Mucosa of rectum (tissue), 2 donors: ENCODE data around the gene SEPTIN5.
"Not testable (repeated sequence)": the region's sequence is repeated elsewhere in the genome, so short reads cannot be mapped to it uniquely, and the experiment has no call there.

Experiments
- H3K27ac ChIP-seq, 2 donors: one replicate each; pipeline ENCODE4 v1.7.0; 2013; ENCODE audit warnings: inconsistent platforms in 2 of 2, low read depth in 2 of 2, low read length in 2 of 2
- H3K27me3 ChIP-seq, 2 donors: one replicate each; pipeline ENCODE4 v1.7.0; 2013; ENCODE audit warnings: low read length in 2 of 2; ENCODE audit not compliant: control insufficient read depth in 2 of 2, insufficient read depth in 2 of 2
- H3K36me3 ChIP-seq, 2 donors: one replicate each; pipeline ENCODE4 v1.7.0; 2013; ENCODE audit warnings: low read length in 2 of 2; ENCODE audit not compliant: control insufficient read depth in 2 of 2, insufficient read depth in 2 of 2
- H3K4me1 ChIP-seq, 2 donors: one replicate each; pipeline ENCODE4 v1.7.0; 2013; ENCODE audit warnings: low read length in 2 of 2, mild to moderate bottlenecking in 1 of 2; ENCODE audit not compliant: control insufficient read depth in 2 of 2, insufficient read depth in 2 of 2
- H3K4me3 ChIP-seq, 2 donors: one replicate each; pipeline ENCODE4 v1.7.0; 2013; ENCODE audit warnings: low read length in 2 of 2
- H3K9ac ChIP-seq, 2 donors: one replicate each; pipeline ENCODE4 v1.7.0; 2013; ENCODE audit warnings: low read length in 2 of 2, low read depth in 1 of 2, mild to moderate bottlenecking in 1 of 2
- H3K9me3 ChIP-seq, 2 donors: one replicate each; pipeline ENCODE4 v1.7.0; 2013; ENCODE audit warnings: low read length in 2 of 2; ENCODE audit not compliant: control insufficient read depth in 2 of 2
- donor health status: healthy.
- donor health status: Normal muscosa, but diverticular disease.

Gene SEPTIN5

GRCh38 chr22:19693981-19694670 lies 20.2 kb upstream of the SEPTIN5 start:
- no peak overlapping the region for H3K4me3 ChIP-seq
- H3K4me1 ChIP-seq, result no peaks in the 10 kb centered on the region

DNA sequence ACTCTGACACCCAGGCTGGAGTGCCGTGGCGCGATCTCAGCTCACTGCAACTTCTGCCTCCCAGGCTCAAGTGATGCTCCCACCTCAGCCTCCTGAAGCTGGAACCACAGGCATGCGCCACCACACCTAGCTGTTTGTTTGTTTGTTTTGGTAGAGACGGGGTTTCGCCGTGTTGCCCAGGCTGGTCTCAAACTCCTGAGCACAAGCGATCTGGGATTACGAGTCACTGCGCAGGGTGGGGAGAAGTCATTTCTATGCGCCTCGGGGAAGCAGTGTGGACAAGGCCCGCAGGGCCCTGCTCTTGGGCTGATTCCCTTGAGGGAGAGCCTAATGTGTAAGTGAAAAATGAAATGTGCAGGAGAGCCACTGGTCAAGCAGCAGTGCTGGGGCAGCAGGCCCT lies 19.6 kb upstream of the SEPTIN5 start:
- H3K4me3 ChIP-seq, result no peak overlapping the region
- H3K9me3 ChIP-seq, result no peaks in the 10 kb centered on the region
- H3K9ac ChIP-seq, result no peak overlapping the region
- H3K36me3 ChIP-seq, result no peaks in the 10 kb centered on the region
- no peak overlapping the region for H3K27ac ChIP-seq
- H3K27me3 ChIP-seq, result peaks cover 2 to 6% of the 10 kb centered on the region in 2 donors
- H3K4me1 ChIP-seq, result no peaks in the 10 kb centered on the region

More at GRCh38 chr22:19693981-19694670, 20.2 kb upstream of the SEPTIN5 start:
- Histone ChIP-seq H3K27ac (no peak overlapping the region), H3K9ac (no peak overlapping the region), H3K9me3 (no peaks in the 10 kb centered on the region), H3K36me3 (no peaks in the 10 kb centered on the region), H3K27me3 (peaks cover 3 to 11% of the 10 kb centered on the region in 2 donors)

DNA sequence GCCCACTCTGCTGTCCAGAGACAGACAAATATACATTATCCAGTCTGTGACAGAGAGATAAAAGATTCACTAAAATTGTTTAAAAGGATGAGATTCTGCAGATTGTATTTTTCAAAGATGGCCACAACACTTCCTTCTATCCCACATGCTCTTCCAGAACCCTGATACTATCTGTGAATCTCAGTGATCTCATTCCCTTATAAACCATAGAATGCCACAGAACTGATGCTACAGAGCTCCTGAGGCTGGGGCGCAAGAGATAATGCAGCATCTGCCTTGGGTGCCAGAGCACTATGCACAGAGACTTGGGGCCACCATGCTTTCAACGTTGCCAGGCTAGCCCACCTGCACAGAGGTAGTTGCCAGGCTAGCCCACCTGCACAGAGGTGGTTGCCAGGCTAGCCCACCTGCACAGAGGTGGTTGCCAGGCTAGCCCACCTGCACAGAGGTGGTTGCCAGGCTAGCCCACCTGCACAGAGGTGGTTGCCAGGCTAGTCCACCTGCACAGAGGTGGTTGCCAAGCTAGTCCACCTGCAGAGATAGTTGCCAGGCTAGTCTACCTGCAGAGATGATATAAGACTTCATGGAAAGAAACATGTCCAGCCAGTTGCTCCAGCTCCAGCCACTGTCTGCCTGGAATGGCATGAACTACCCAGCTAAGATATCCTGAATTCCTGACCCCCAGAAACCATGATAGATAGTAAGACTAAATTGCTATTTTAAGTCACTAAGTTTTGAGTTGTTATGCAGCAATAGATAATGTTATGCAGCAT lies 17.6 kb upstream of the SEPTIN5 start:
- Histone ChIP-seq H3K27me3 (peaks cover 2% of the 10 kb centered on the region in 2 donors), H3K9ac (no peak overlapping the region), H3K27ac (no peak overlapping the region), H3K36me3 (no peaks in the 10 kb centered on the region), H3K4me1 (no peaks in the 10 kb centered on the region), H3K4me3 (no peak overlapping the region), H3K9me3 (no peaks in the 10 kb centered on the region)

DNA sequence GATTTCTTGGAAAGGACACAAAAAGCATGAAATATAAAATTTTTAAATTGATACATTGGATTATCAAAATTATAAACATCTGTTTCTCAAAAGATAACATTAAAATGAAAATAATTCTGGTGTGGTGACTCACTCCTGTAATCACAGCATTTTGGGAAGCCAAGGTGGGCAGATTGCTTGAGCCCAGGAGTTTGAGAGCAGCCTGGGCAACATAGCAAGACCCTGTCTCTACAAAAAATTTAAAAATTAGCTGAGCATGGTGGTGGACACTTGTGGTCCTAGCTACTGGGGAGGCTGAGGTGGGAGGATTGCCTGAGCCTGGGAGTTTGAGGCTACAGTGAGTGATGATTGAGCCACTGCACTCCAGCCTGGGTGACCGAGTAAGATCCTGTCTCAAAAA lies 16.4 kb upstream of the SEPTIN5 start:
- H3K9me3 ChIP-seq, H3K4me3 ChIP-seq, H3K27ac ChIP-seq, H3K4me1 ChIP-seq, H3K27me3 ChIP-seq, H3K36me3 ChIP-seq, H3K9ac ChIP-seq: not testable (repeated sequence)

DNA sequence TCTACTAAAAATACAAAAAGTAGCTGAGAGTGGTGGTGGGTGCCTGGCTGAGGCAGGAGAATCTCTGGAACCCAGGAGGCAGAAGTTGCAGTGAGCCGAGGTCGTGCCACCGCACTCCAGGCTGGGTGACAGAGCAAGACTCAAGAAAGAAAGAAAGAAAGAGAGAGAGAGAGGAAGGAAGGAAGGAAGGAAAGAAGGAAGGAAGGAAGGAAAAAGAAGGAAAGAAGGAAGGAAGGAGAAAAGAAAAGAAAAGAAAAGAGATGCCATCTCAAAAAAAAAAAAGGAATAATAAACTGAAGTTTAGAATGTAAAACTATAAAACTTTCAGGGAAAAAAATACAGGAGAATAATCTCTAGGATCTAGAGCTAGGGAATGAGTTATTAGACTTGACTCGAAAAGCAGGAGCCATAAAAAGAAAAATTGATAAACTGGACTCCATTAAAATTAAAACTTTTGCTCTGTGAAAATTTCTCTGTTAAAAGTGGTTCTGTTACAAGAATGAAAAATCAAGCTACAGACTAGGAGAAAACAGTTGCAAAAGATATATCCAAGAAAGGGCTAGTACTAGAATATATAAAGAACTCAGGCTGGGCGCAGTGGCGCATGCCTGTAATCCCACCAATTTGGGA lies 13.4 kb upstream of the SEPTIN5 start:
- Histone ChIP-seq H3K4me1 (no peaks in the 10 kb centered on the region), H3K9ac (no peak overlapping the region), H3K27ac (no peak overlapping the region), H3K4me3 (no peak overlapping the region), H3K9me3 (no peaks in the 10 kb centered on the region), H3K27me3 (peaks cover 0 to 3% of the 10 kb centered on the region in 2 donors), H3K36me3 (no peaks in the 10 kb centered on the region)

DNA sequence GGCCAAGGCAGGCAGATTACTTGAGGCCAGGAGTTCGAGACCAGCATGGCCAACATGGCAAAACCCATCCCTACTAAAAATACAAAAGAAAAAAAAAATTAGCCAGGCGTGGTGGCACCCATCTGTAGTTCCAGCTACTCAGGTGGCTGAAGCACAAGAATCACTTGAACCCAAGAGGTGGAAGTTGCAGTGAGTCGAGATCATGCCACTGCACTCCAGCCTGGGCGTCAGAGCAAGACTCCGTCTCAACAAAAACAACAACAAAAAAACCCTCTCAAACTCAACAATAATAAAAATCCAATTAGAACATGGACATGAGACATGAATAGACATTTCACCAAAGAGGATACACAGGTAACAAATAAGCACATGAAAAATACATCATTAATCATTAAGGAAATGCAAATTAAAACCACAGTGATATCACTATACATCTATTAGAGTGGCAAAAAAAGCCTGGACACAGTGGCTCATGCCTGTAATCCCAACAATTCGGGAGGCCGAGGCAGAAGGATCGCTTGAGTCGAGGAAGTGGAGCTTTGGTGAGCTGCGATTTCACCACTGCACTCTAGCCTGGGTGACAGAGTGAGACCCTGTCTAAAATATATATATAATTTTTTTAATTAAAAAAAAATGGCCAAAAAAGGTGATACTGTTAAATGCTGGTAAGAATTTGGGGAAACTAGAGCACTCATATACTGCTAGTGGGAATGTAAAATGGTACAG lies 12.7 kb upstream of the SEPTIN5 start:
- Histone ChIP-seq H3K27me3 (peaks cover 0 to 2% of the 10 kb centered on the region in 2 donors), H3K4me3 (no peak overlapping the region), H3K4me1 (no peaks in the 10 kb centered on the region), H3K27ac (no peak overlapping the region), H3K9ac (no peak overlapping the region), H3K36me3 (no peaks in the 10 kb centered on the region), H3K9me3 (no peaks in the 10 kb centered on the region)

DNA sequence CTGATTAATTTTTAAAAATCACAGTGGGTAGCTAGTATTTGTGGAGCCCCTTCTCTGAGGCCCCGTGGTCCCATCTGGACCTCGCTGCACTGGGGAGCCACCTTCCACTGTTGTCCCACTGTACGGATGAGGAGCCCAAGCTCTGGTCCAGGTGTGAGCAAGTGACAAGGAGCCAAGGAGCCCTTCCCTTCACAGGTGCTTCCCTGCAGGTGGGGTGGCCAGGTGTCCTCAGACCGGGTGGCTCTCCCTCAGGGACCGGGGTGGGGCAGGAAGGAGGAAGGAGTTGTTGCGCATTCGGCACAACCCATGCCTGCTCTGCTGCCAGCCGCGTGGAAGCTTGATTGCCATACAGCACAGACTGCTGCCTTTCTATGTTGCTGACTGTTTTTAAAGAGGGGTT lies 10.4 kb upstream of the SEPTIN5 start:
- Histone ChIP-seq H3K4me1 (no peaks in the 10 kb centered on the region), H3K9me3 (no peaks in the 10 kb centered on the region), H3K9ac (no peak overlapping the region), H3K36me3 (no peaks in the 10 kb centered on the region), H3K27me3 (peaks cover 0 to 2% of the 10 kb centered on the region in 2 donors), H3K27ac (no peak overlapping the region), H3K4me3 (no peak overlapping the region)

GRCh38 chr22:19704355-19705015 lies 9.8 kb upstream of the SEPTIN5 start:
- Histone ChIP-seq H3K9me3 (no peaks in the 10 kb centered on the region), H3K36me3 (no peaks in the 10 kb centered on the region), H3K27me3 (peaks cover 0 to 2% of the 10 kb centered on the region in 2 donors), H3K9ac (no peak overlapping the region), H3K4me3 (no peak overlapping the region), H3K4me1 (no peaks in the 10 kb centered on the region), H3K27ac (no peak overlapping the region)

DNA sequence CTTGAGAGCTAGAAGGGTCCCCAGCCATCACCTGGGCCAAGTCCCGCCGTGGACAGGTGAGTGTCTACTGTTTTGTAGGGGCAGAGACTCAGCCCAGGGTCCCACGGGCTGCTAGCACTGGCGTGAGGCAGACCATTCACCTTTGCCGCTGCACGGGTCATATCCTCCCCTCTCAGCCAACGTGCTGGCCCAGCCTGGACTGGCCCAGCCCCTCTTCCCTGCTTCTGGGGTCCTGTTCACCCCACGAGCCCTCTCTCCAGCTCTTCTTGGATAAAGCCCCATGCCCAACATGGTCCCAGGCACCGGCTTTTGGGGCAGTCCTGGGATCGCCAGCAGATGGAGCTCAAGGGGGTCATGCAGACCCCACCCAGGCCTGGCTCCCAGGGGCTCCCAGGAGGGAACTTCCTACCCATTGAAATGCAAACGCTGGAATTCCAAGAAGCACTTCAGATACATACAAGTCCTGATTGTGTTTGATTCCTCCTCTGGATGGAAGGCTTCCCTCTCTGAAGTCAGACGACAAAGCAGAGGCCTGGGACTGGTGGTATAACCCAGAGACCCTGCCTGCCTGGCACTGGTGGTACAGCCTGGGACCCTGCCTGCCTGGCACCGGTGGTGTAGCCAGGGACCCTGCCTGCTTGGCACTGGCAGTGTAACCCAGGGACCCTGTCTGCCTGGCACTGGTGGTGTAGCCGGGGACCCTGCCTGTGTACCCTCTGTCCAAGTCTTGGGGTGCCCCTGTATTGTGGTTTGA lies 8.9 kb upstream of the SEPTIN5 start:
- no peak overlapping the region for H3K4me3 ChIP-seq
- H3K4me1 ChIP-seq, result no peaks in the 10 kb centered on the region
- peaks cover 0 to 2% of the 10 kb centered on the region in 2 donors for H3K27me3 ChIP-seq
- no peak overlapping the region for H3K9ac ChIP-seq
- no peak overlapping the region for H3K27ac ChIP-seq
- H3K36me3 ChIP-seq, result no peaks in the 10 kb centered on the region
- H3K9me3 ChIP-seq, result no peaks in the 10 kb centered on the region
